Adipocyte (in vitro differentiated cells): ENCODE data around the gene BCAS3.
"Not testable (repeated sequence)": the region's sequence is repeated elsewhere in the genome, so short reads cannot be mapped to it uniquely, and the experiment has no call there.

Experiments
- DNase-seq: peaks from one replicate; pipeline ENCODE4 v3.0.0-alpha.2; 2015; ENCODE audit warnings: low read depth
- H3K27me3 ChIP-seq: replicated peaks from 2 replicates; pipeline ENCODE4 v1.7.0; 2013; ENCODE audit warnings: mild to moderate bottlenecking, low read length, moderate library complexity; ENCODE audit not compliant: control insufficient read depth, insufficient read depth
- H3K36me3 ChIP-seq: 2 replicates; pipeline ENCODE4 v1.7.0; 2013; ENCODE audit warnings: low read length, mild to moderate bottlenecking, moderate library complexity; ENCODE audit not compliant: control insufficient read depth, insufficient read depth, severe bottlenecking
- H3K4me1 ChIP-seq: 2 replicates; pipeline ENCODE4 v1.7.0; 2013; ENCODE audit warnings: mild to moderate bottlenecking, low read length, moderate library complexity; ENCODE audit not compliant: control insufficient read depth, insufficient read depth
- H3K4me3 ChIP-seq: 2 replicates; pipeline ENCODE4 v1.7.0; 2013; ENCODE audit warnings: mild to moderate bottlenecking, low read length, moderate library complexity
- H3K9ac ChIP-seq: 2 replicates; pipeline ENCODE4 v1.7.0; 2013; ENCODE audit warnings: mild to moderate bottlenecking, low read length, moderate library complexity
- H3K9me3 ChIP-seq: 2 replicates; pipeline ENCODE4 v1.7.0; 2013; ENCODE audit warnings: mild to moderate bottlenecking, low read length, moderate library complexity; ENCODE audit not compliant: control insufficient read depth

BCAS3 gene

DNA sequence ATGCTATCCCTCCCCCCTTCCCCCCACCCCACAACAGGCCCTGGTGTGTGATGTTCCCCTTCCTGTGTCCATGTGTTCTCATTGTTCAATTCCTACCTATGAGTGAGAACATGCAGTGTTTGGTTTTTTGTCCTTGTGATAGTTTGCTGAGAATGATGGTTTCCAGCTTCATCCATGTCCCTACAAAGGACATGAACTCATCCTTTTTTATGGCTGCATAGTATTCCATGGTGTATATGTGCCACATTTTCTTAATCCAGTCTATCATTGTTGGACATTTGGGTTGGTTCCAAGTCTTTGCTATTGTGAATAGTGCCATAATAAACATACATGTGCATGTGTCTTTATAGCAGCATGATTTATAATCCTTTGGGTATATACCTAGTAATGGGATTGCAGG, 258.3 kb downstream of the BCAS3 start:
- not testable (repeated sequence) for H3K36me3 ChIP-seq, H3K27me3 ChIP-seq, H3K4me1 ChIP-seq, H3K4me3 ChIP-seq, H3K9ac ChIP-seq, H3K9me3 ChIP-seq, DNase-seq

GRCh38 chr17:60939318-60939717, 261.7 kb downstream of the BCAS3 start:
- Histone ChIP-seq H3K4me3 (no peak overlapping the region), H3K27me3 (no peaks in the 10 kb centered on the region), H3K36me3 (no peaks in the 10 kb centered on the region), H3K9ac (no peak overlapping the region), H3K9me3 (no peaks in the 10 kb centered on the region), H3K4me1 (peaks cover 10% of the 10 kb centered on the region)
- no peak for DNase-seq

DNA sequence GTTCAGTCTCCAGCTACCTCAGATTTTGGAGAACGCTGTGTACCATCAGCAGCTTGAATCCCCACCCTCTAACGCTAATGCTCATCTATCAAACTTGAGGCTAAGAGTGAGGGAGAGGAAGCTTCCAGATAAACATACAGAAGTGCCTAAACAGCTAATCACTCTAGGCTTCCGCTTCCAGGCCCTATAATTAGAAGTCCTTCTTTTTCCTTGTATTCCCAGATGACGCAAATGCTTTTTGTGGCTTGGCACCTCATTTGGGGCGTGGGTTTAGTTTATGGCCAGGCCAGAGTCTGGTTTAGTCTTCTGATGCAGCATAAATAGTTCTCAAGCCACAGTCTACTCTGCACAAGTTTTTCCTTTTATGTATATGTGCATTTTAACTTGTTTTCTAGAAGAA, 263.4 kb downstream of the BCAS3 start:
- no peaks in the 10 kb centered on the region for H3K27me3 ChIP-seq
- H3K9ac ChIP-seq = peak overlapping the region; percentile 16
- no peaks in the 10 kb centered on the region for H3K9me3 ChIP-seq
- DNase-seq = peak; percentile 73
- H3K36me3 ChIP-seq = no peaks in the 10 kb centered on the region
- H3K4me1 ChIP-seq = peaks cover 10% of the 10 kb centered on the region
- H3K4me3 ChIP-seq = peak overlapping the region; percentile 40

- Histone ChIP-seq H3K9me3 (no peaks in the 10 kb centered on the region), H3K27me3 (no peaks in the 10 kb centered on the region), H3K36me3 (no peaks in the 10 kb centered on the region), H3K4me1 (peaks cover 10% of the 10 kb centered on the region), H3K9ac (no peak overlapping the region), H3K4me3 (no peak overlapping the region)
- DNase-seq = no peak
These were observed 263.9 kb downstream of the BCAS3 start for GRCh38 chr17:60941571-60941970.

GRCh38 chr17:60944751-60945150, 267.1 kb downstream of the BCAS3 start:
- DNase-seq = no peak
- H3K9me3 ChIP-seq = no peaks in the 10 kb centered on the region
- H3K27me3 ChIP-seq = no peaks in the 10 kb centered on the region
- no peaks in the 10 kb centered on the region for H3K36me3 ChIP-seq
- no peak overlapping the region for H3K9ac ChIP-seq
- peaks cover 10% of the 10 kb centered on the region for H3K4me1 ChIP-seq
- no peak overlapping the region for H3K4me3 ChIP-seq

- H3K4me1 ChIP-seq = no peaks in the 10 kb centered on the region
- DNase-seq = no peak
- no peaks in the 10 kb centered on the region for H3K9me3 ChIP-seq
- H3K36me3 ChIP-seq = no peaks in the 10 kb centered on the region
- no peaks in the 10 kb centered on the region for H3K27me3 ChIP-seq
- H3K4me3 ChIP-seq = no peak overlapping the region
- no peak overlapping the region for H3K9ac ChIP-seq
These were observed 269.4 kb downstream of the BCAS3 start for GRCh38 chr17:60947100-60947499.

- H3K9ac ChIP-seq = no peak overlapping the region
- no peaks in the 10 kb centered on the region for H3K36me3 ChIP-seq
- no peak overlapping the region for H3K4me3 ChIP-seq
- DNase-seq = no peak
- H3K9me3 ChIP-seq = no peaks in the 10 kb centered on the region
- H3K27me3 ChIP-seq = no peaks in the 10 kb centered on the region
- H3K4me1 ChIP-seq = no peaks in the 10 kb centered on the region
These were observed 269.9 kb downstream of the BCAS3 start for GRCh38 chr17:60947543-60947942.

DNA sequence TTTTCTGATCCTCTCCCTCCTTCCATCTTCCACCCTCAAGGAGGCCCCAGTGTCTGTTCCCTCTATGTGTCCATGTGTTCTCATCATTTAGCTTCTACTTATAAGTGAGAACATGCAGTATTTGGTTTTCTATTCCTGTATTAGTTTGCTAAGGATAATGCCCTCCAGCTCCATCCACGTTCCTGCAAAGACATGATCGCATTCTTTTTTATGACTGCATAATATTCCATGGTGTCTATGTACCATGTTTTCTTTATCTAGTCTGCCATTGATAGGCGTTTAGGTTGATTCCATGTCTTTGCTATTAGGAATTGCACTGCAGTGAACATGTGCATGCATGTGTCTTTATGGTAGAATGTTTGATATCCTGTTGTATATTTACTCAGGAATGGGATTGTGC, 275.1 kb downstream of the BCAS3 start:
- no peak for DNase-seq
- Histone ChIP-seq H3K4me1 (no peaks in the 10 kb centered on the region), H3K9ac (no peak overlapping the region), H3K4me3 (no peak overlapping the region), H3K9me3 (peaks cover 3% of the 10 kb centered on the region), H3K36me3 (no peaks in the 10 kb centered on the region), H3K27me3 (no peaks in the 10 kb centered on the region)

GRCh38 chr17:60959011-60959410, 281.4 kb downstream of the BCAS3 start:
- H3K9me3 ChIP-seq = peaks cover 7% of the 10 kb centered on the region
- no peaks in the 10 kb centered on the region for H3K27me3 ChIP-seq
- H3K9ac ChIP-seq = no peak overlapping the region
- no peaks in the 10 kb centered on the region for H3K4me1 ChIP-seq
- H3K4me3 ChIP-seq = no peak overlapping the region
- peaks cover 5% of the 10 kb centered on the region for H3K36me3 ChIP-seq
- DNase-seq = no peak

GRCh38 chr17:60959696-60960095, 282.0 kb downstream of the BCAS3 start:
- peaks cover 12% of the 10 kb centered on the region for H3K9me3 ChIP-seq

GRCh38 chr17:60960398-60961065, 282.9 kb downstream of the BCAS3 start:
- Histone ChIP-seq H3K9ac (no peak overlapping the region), H3K36me3 (peaks cover 5% of the 10 kb centered on the region), H3K4me1 (no peaks in the 10 kb centered on the region), H3K4me3 (no peak overlapping the region), H3K27me3 (no peaks in the 10 kb centered on the region), H3K9me3 (peaks cover 14% of the 10 kb centered on the region)
- DNase-seq = no peak

More at GRCh38 chr17:60959696-60960095, 282.0 kb downstream of the BCAS3 start:
- no peak overlapping the region for H3K9ac ChIP-seq
- no peak for DNase-seq
- no peaks in the 10 kb centered on the region for H3K4me1 ChIP-seq
- peaks cover 5% of the 10 kb centered on the region for H3K36me3 ChIP-seq
- no peaks in the 10 kb centered on the region for H3K27me3 ChIP-seq
- no peak overlapping the region for H3K4me3 ChIP-seq

DNA sequence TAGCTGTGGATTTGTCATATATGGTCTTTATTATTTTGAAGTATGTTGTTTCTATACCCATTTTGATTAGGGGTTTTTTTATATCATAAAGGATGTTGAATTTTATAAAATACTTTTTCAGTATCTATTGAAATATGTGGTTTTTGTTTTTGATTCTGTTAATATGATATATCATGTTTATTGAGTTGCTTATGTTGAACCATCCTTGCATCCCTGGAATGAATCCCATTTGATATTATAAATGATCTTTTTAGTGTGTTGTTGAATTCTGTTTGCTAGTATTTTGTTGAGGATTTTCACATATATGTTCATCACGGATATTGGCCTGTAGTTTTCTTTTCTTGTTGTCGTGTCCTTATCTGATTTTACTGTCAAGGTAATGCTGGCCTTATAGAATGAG, 286.5 kb downstream of the BCAS3 start:
- H3K36me3 ChIP-seq = peaks cover 5% of the 10 kb centered on the region
- no peak overlapping the region for H3K4me3 ChIP-seq
- no peaks in the 10 kb centered on the region for H3K27me3 ChIP-seq
- H3K9me3 ChIP-seq = peaks cover 28% of the 10 kb centered on the region
- H3K4me1 ChIP-seq = no peaks in the 10 kb centered on the region
- no peak for DNase-seq
- no peak overlapping the region for H3K9ac ChIP-seq
